GM12878 (cell line): Measurements from ENCODE around the gene ADGRD1. TPM values are rescaled to one million over a fixed set of nuclear protein-coding genes. Genes with fewer than 3 reads are reported as not detected.

Experiments
- ATAC-seq: fragments of 200-7000 bp; cut with Tn5 transposase; 3 replicates; pipeline ENCODE4 v1.9.1; 2020; ENCODE audit warnings: mild to moderate bottlenecking, moderate library complexity
- BruUV-seq: library from RNA; stranded (reverse); fragments of 400-500 nt; replicated peaks from 2 replicates; lab custom pipeline; 2021; lab: Mats Ljungman, UMichigan
- CTCF ChIA-PET: fragments of 300-600 bp; sonication (Branson Sonifier 250); formaldehyde crosslinking; extraction: SDS; loops from one replicate; lab custom pipeline; 2021; ENCODE audit warnings: inconsistent platforms; lab: Yijun Ruan, JAX
- POLR2A ChIA-PET: fragments of 350-600 bp; formaldehyde crosslinking; extraction: SDS; loops from one replicate; lab custom pipeline; 2021; ENCODE audit warnings: inconsistent platforms; lab: Charles Lee
- RAD21 ChIA-PET: fragments of 300-600 bp; sonication (Branson Sonifier 250); formaldehyde crosslinking; loops from one replicate; lab custom pipeline; 2023; ENCODE audit warnings: antibody characterized with exemption; ENCODE audit not compliant: unreplicated experiment; lab: Charles Lee
- SMC1A ChIA-PET: fragments of 300-600 bp; sonication (Branson Sonifier 250); formaldehyde crosslinking; loops from one replicate; lab custom pipeline; 2023; ENCODE audit not compliant: unreplicated experiment, uncharacterized antibody; lab: Charles Lee
- DNase-seq: peaks from one replicate; pipeline ENCODE4 v3.0.0-alpha.2; 2011; ENCODE audit warnings: low read depth, low spot score
- FAIRE-seq: peaks from 3 replicates; lab custom pipeline; 2011; peaks lifted over from hg19 to GRCh38; lab: Jason Lieb, UNC
- H2AFZ ChIP-seq: 2 replicates; pipeline ENCODE4 v1.6.0; 2011; ENCODE audit warnings: low read depth, low read length, control low read depth; ENCODE audit not compliant: control insufficient read depth
- H3K27ac ChIP-seq: 2 replicates; pipeline ENCODE4 v1.5.1; 2011; ENCODE audit warnings: control low read depth; ENCODE audit not compliant: control insufficient read depth, insufficient read depth
- H3K27me3 ChIP-seq, 2 experiments: replicated peaks in 1 of 2; 2 replicates each; pipeline versions ENCODE4 v1.6.0 to v1.6.1; 2011; ENCODE audit warnings: low read length in 1 of 2; ENCODE audit not compliant: control insufficient read depth in 2 of 2, insufficient read depth in 2 of 2
- H3K36me3 ChIP-seq, 2 experiments: 2 replicates each; pipeline ENCODE4 v1.5.1; 2011; ENCODE audit warnings: low read length in 1 of 2; ENCODE audit not compliant: control insufficient read depth in 2 of 2, insufficient read depth in 2 of 2
- H3K4me1 ChIP-seq: 2 replicates; pipeline ENCODE4 v1.6.1; 2011; ENCODE audit warnings: mild to moderate bottlenecking, low read length, moderate library complexity, mixed read lengths; ENCODE audit not compliant: control insufficient read depth, insufficient read depth
- H3K4me2 ChIP-seq: 2 replicates; pipeline ENCODE4 v1.6.0; 2011; ENCODE audit warnings: control low read depth; ENCODE audit not compliant: control insufficient read depth, insufficient read depth
- H3K4me3 ChIP-seq: fragments of 200-600 bp; sonication (generic); 2 replicates; pipeline ENCODE4 v1.5.1; 2016
- H3K79me2 ChIP-seq: 2 replicates; pipeline ENCODE4 v1.6.0; 2011; ENCODE audit warnings: low read length; ENCODE audit not compliant: control insufficient read depth, insufficient read depth
- H3K9ac ChIP-seq: 2 replicates; pipeline ENCODE4 v1.8.0; 2011; ENCODE audit warnings: low read length, control low read depth, mixed read lengths; ENCODE audit not compliant: control insufficient read depth, insufficient read depth
- H3K9me3 ChIP-seq: replicated peaks from 3 replicates; pipeline ENCODE4 v1.5.1; 2011; ENCODE audit warnings: mild to moderate bottlenecking, low read length; ENCODE audit not compliant: control insufficient read depth, insufficient read depth
- H4K20me1 ChIP-seq: 2 replicates; pipeline ENCODE4 v1.6.0; 2011; ENCODE audit not compliant: control insufficient read depth, insufficient read depth
- BMI1 ChIP-seq: fragments of 450-650 bp; IDR thresholded peaks from 2 replicates; pipeline ENCODE4 v1.6.1; 2016; ENCODE audit warnings: mild to moderate bottlenecking, moderate library complexity, borderline replicate concordance
- ETV6 ChIP-seq, 2 experiments: fragments of 450-650 bp in 1 of 2; IDR thresholded peaks in 1 of 2; conservative IDR thresholded peaks in 1 of 2; 2 replicates each; pipeline ENCODE4 v1.6.1; 2014; ENCODE audit warnings: antibody characterized with exemption in 1 of 2, borderline replicate concordance in 1 of 2, low read depth in 1 of 2, mild to moderate bottlenecking in 1 of 2, moderate library complexity in 1 of 2
- IKZF1 ChIP-seq: fragments of 450-650 bp; conservative IDR thresholded peaks from 2 replicates; pipeline ENCODE4 v1.6.1; 2017; ENCODE audit warnings: antibody characterized with exemption, mild to moderate bottlenecking
- SMAD1 ChIP-seq: fragments of 450-650 bp; IDR thresholded peaks from 2 replicates; pipeline ENCODE4 v1.6.1; 2018; ENCODE audit warnings: mild to moderate bottlenecking, low read depth; ENCODE audit not compliant: partially characterized antibody
- WGBS: methylation state at CpG from one replicate; pipeline ENCODE4 v1.1.6; 2016; ENCODE audit warnings: low lambda C conversion rate; ENCODE audit not compliant: insufficient replicate concordance, insufficient coverage; ENCODE audit errors: missing lambda C conversion rate; 5-methylcytosine and 5-hydroxymethylcytosine counted together
- in situ Hi-C: fragments of 300-500 bp; cut with MboI; formaldehyde crosslinking; loops from 9 replicates; pipeline ENCODE4 v1.14.3; 2018; ENCODE audit warnings: mixed read lengths
- intact Hi-C: fragments of 100-400 bp; cut with micrococcal nuclease; formaldehyde crosslinking; loops from one replicate; pipeline ENCODE4 v1.14.2; 2022; ENCODE audit not compliant: unreplicated experiment
- polyA plus RNA-seq, 11 experiments: library from polyadenylated mRNA; depleted of rRNA in 4 of 11; unstranded in 6 of 11; stranded (reverse) in 5 of 11; fragments of >200 nt; fragmentation: Nextera tagmentation in 4 of 11; fragmentation: Illumina TruSeq in 1 of 11; extraction: Ambion mirVana in 4 of 11; extraction: Trizol in 1 of 11; gene quantifications; 1 replicate in 1 of 11; 2 replicates in 10 of 11; pipeline versions ENCODE4 v1.2.1 to v1.2.3, GENCODE V29; 2011 to 2016; ENCODE audit warnings: inconsistent platforms in 2 of 11, missing spikeins in 2 of 11, low read depth in 1 of 11
- total RNA-seq, 4 experiments: library from RNA; depleted of rRNA in 3 of 4; stranded (reverse); fragments of >200 nt in 3 of 4; fragmentation: Illumina TruSeq in 1 of 4; extraction: Trizol in 1 of 4; gene quantifications; 2 replicates each; pipeline versions ENCODE4 v1.2.1 to v1.2.3, GENCODE V29; 2013 to 2021
- TF ChIP-seq, protein P1 (sequence below): fragments of 450-650 bp; IDR thresholded peaks from 2 replicates; pipeline ENCODE4 v1.6.1; 2017; ENCODE audit warnings: mild to moderate bottlenecking, moderate library complexity
- TF ChIP-seq, protein P2 (sequence below): IDR thresholded peaks from 2 replicates; pipeline ENCODE4 v1.6.1; 2011; ENCODE audit warnings: borderline replicate concordance, low read depth, mild to moderate bottlenecking, moderate library complexity, mixed read lengths, low read length; ENCODE audit not compliant: insufficient read depth; ENCODE audit errors: extremely low read length

Gene ADGRD1
- total and polyA plus RNA-seq, 10 of the 15 experiments (the other 5 are each of a cell fraction or from before 2014, with no cell fraction given) = 0.15 to 12.7 (median 1.2) TPM

DNA sequence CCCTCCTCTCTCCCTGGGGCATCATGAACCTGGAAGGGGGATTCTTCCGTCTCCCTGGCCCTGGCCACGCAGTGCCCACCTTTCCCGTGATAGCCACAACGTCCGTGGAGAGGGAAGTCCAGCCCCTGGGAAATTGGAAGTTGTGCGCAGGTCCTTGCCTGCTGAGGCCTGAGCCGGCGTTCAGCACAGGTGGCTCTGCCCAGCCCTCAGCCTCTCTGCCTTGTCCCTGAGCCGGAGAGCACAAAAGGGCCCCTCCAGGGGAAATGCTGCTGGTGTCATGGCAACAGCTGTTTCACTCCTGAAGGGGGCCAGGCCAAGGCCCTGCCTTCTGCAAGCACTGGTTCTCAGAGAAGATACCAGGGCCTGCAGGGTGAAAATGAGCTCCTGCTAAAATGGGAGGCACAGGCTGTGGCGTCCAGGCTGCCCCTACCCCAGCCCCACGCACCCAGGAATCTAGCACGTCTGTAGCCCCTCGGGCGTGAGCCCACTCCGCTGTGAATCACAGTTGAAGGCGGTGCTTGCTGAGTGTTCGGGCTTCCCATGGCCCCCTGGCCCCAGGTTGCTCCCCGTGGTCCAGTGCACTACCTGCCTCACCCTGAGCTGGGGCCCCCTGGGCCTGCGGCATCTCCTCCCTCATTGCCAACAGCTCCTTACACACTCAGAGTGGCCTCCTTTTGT lies 149.4 kb downstream of the ADGRD1 start:
- ChIA-PET RAD21 (interaction anchor here (1.3 to 4.5 kb wide), 10 partner anchors 8 to 352 kb away, joined by 3 to 101 read pairs (median 10); no protein-coding TSS in a partner anchor), SMC1A (interaction anchor here (0.6 to 6.4 kb wide), 14 partner anchors 10 to 352 kb away, joined by 3 to 86 read pairs (median 6); no protein-coding TSS in a partner anchor), POLR2A (interaction anchor here (0.5 to 3.8 kb wide), 4 partner anchors 10 to 232 kb away, joined by 3 to 16 read pairs (median 6); no protein-coding TSS in a partner anchor), CTCF (interaction anchor here (0.6 to 5.8 kb wide), 12 partner anchors 10 to 350 kb away, joined by 3 to 198 read pairs (median 10); no protein-coding TSS in a partner anchor)
- BruUV-seq = no TSS peak
- H3K9ac ChIP-seq = no peak overlapping the region
- no peak overlapping the region for H3K4me3 ChIP-seq
- TF ChIP-seq IKZF1 = 0 out of 2 replicates have a peak, but pooled peaks have one; percentile 18
- no peak for TF ChIP-seq SMAD1
- TF ChIP-seq, protein P1, sequence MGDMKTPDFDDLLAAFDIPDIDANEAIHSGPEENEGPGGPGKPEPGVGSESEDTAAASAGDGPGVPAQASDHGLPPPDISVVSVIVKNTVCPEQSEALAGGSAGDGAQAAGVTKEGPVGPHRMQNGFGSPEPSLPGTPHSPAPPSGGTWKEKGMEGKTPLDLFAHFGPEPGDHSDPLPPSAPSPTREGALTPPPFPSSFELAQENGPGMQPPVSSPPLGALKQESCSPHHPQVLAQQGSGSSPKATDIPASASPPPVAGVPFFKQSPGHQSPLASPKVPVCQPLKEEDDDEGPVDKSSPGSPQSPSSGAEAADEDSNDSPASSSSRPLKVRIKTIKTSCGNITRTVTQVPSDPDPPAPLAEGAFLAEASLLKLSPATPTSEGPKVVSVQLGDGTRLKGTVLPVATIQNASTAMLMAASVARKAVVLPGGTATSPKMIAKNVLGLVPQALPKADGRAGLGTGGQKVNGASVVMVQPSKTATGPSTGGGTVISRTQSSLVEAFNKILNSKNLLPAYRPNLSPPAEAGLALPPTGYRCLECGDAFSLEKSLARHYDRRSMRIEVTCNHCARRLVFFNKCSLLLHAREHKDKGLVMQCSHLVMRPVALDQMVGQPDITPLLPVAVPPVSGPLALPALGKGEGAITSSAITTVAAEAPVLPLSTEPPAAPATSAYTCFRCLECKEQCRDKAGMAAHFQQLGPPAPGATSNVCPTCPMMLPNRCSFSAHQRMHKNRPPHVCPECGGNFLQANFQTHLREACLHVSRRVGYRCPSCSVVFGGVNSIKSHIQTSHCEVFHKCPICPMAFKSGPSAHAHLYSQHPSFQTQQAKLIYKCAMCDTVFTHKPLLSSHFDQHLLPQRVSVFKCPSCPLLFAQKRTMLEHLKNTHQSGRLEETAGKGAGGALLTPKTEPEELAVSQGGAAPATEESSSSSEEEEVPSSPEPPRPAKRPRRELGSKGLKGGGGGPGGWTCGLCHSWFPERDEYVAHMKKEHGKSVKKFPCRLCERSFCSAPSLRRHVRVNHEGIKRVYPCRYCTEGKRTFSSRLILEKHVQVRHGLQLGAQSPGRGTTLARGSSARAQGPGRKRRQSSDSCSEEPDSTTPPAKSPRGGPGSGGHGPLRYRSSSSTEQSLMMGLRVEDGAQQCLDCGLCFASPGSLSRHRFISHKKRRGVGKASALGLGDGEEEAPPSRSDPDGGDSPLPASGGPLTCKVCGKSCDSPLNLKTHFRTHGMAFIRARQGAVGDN = 0 out of 2 replicates have a peak, but pooled peaks have one; percentile 13
- peak; percentile 62 for TF ChIP-seq BMI1
- TF ChIP-seq, protein P2, sequence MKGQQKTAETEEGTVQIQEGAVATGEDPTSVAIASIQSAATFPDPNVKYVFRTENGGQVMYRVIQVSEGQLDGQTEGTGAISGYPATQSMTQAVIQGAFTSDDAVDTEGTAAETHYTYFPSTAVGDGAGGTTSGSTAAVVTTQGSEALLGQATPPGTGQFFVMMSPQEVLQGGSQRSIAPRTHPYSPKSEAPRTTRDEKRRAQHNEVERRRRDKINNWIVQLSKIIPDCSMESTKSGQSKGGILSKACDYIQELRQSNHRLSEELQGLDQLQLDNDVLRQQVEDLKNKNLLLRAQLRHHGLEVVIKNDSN = no peak
- TF ChIP-seq ETV6 (conservative IDR thresholded peaks at IDR 0.05 in 1 of 2, IDR thresholded peaks at IDR 0.05 in 1 of 2; ENCODE audit: borderline replicate concordance in 1 of 2, low read depth in 1 of 2) = 0 out of 4 replicates have a peak, but pooled peaks of 1 of the 2 experiments have one; percentile 18
- no peaks in the 10 kb centered on the region for H4K20me1 ChIP-seq
- 89% methylated on average over 19 of the region's 19 CpGs for WGBS
- no peaks in the 10 kb centered on the region for H3K36me3 ChIP-seq
- no peaks in the 10 kb centered on the region; the same call in 2 of the 3 replicates for H3K9me3 ChIP-seq
- no peak for DNase-seq
- H3K4me2 ChIP-seq = peak overlapping the region; percentile 95
- no peaks in the 10 kb centered on the region; the same call in 1 of the 2 replicates for H3K79me2 ChIP-seq
- no peaks in the 10 kb centered on the region for H3K27me3 ChIP-seq
- ATAC-seq = peak; percentile 59
- H2AFZ ChIP-seq = no peak overlapping the region
- peak overlapping the region; percentile 28; the same call in 1 of the 2 replicates for H3K27ac ChIP-seq
- H3K4me1 ChIP-seq = peaks cover 46% of the 10 kb centered on the region
- intact Hi-C loops = loop anchor here (5.0 kb wide), 1 partner anchor 186 kb away; no protein-coding TSS in a partner anchor
- in situ Hi-C loops = loop anchor here (10.0 kb wide), 1 partner anchor 722 kb away; the partner anchor contains the start of gene MMP17
- no peak for FAIRE-seq
